NCI-H748 (cell line): ENCODE data around the gene CASKIN2.

Experiments
- DNase-seq: peaks from one replicate; lab custom pipeline; 2025; ENCODE audit not compliant: unreplicated experiment; lab: John Stamatoyannopoulos, UW

The CASKIN2 gene, protein sequence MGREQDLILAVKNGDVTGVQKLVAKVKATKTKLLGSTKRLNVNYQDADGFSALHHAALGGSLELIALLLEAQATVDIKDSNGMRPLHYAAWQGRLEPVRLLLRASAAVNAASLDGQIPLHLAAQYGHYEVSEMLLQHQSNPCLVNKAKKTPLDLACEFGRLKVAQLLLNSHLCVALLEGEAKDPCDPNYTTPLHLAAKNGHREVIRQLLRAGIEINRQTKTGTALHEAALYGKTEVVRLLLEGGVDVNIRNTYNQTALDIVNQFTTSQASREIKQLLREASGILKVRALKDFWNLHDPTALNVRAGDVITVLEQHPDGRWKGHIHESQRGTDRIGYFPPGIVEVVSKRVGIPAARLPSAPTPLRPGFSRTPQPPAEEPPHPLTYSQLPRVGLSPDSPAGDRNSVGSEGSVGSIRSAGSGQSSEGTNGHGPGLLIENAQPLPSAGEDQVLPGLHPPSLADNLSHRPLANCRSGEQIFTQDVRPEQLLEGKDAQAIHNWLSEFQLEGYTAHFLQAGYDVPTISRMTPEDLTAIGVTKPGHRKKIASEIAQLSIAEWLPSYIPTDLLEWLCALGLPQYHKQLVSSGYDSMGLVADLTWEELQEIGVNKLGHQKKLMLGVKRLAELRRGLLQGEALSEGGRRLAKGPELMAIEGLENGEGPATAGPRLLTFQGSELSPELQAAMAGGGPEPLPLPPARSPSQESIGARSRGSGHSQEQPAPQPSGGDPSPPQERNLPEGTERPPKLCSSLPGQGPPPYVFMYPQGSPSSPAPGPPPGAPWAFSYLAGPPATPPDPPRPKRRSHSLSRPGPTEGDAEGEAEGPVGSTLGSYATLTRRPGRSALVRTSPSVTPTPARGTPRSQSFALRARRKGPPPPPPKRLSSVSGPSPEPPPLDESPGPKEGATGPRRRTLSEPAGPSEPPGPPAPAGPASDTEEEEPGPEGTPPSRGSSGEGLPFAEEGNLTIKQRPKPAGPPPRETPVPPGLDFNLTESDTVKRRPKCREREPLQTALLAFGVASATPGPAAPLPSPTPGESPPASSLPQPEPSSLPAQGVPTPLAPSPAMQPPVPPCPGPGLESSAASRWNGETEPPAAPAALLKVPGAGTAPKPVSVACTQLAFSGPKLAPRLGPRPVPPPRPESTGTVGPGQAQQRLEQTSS (N-terminal part only)

GRCh38 chr17:75515496-75516254, at the start of gene CASKIN2:
TSS of gene CASKIN2 (minus strand) at chr17:75515537. CDS start at chr17:75513804, 1,733 bp downstream.
- DNase-seq: peak; percentile 88

- no peak for DNase-seq
These were observed 49.7 kb upstream of the CASKIN2 start for GRCh38 chr17:75565066-75565465.

GRCh38 chr17:75564195-75564594, 48.9 kb upstream of the CASKIN2 start:
- DNase-seq: no peak

GRCh38 chr17:75563063-75563758, 47.9 kb upstream of the CASKIN2 start:
- DNase-seq: no peak

DNA sequence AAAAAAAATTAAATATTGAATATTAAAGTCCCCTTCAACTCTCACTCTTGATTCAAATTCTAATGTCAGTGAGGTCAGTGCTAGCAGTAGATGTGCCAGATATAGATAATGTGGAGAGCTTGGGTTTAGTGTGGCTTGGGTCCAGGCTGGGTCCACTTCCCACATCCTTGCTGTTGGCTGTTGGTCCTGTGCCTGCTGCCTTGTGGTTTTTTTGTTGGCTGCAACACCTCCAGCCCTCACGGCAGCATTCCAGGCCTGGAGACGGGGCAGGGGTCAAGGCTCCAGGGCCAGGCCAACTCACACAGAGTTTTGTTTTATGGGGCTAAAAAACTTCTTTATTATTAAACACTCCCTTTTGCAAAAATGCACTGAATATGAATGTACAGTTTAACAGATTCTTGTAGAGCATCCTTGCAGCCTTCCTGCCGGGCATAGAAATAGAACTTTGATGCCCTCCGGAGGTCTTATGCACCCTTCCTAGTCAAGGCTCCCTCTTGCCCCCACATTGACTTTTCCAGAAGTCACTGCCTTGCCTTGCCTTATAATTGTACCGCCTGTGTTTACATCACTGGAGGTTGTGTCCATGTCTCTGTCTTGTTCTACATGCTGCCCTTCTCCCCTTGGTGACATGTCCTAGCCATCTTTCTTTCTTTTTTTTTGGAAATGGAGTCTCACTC, 46.7 kb upstream of the CASKIN2 start:
- no peak for DNase-seq

DNA sequence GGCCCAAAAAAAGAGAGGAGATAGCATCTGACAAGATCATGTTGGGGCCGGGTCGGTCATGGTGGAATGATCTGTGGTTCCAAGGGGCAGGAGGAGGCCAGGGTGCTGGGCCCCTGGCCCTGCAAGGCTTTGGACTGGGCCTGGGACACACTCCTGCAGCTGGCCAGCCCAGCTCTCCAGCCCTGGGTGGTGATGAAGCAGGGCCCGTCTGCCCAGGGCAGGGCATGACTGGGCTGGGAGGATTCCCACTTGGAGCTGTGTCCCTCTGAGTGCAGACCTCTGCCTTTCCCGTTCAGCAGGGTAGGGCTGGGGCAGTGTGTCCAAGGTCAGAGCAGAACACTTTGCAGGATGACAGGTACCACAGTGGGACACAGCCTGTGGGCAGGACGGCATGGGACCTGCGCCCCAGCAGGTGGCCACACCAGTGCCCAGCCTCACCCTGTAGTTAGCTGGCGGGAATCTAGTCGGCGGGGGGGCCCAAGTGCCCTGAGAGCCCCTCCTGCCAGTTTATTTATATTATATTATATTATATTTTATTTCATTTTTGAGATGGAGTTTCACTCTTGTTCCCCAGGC, 44.7 kb upstream of the CASKIN2 start:
- DNase-seq: no peak

DNA sequence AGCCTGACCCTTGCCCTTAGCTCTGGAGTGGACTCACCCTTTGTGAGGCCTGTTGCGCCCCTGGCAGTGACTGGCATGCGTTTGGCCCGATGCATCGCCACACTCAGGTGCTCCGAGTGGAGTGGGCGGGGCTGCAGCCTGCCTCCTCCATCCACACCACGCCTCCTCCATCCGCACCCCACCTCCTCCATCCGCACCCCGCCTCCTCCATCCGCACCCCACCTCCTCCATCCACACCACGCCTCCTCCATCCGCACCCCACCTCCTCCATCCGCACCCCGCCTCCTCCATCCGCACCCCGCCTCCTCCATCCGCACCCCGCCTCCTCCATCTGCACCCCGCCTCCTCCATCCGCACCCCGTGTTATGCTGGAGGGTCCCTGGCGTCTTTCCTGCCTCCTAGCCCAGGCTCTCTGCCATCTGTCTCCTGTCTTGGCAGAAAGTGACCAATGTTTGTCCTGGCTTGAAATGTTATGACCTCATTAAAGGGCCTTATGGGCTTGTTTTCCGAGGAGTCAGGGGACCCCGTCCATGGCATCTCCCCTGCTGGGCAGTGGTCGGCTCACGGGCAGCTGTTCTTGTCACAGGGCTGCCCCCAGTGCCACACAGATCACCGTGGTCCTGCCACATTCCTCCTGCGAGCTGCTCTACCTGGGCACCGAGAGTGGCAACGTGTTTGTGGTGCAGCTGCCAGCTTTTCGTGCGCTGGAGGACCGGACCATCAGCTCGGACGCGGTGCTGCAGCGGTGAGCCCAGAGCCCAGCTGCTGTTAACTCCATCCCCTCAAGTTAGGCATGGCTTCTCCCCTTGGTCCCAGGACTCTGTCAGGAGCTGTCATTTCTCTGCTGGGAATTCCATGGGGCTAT, 43.6 kb upstream of the CASKIN2 start:
- DNase-seq: no peak

GRCh38 chr17:75557852-75558665, 42.7 kb upstream of the CASKIN2 start:
- no peak for DNase-seq

DNA sequence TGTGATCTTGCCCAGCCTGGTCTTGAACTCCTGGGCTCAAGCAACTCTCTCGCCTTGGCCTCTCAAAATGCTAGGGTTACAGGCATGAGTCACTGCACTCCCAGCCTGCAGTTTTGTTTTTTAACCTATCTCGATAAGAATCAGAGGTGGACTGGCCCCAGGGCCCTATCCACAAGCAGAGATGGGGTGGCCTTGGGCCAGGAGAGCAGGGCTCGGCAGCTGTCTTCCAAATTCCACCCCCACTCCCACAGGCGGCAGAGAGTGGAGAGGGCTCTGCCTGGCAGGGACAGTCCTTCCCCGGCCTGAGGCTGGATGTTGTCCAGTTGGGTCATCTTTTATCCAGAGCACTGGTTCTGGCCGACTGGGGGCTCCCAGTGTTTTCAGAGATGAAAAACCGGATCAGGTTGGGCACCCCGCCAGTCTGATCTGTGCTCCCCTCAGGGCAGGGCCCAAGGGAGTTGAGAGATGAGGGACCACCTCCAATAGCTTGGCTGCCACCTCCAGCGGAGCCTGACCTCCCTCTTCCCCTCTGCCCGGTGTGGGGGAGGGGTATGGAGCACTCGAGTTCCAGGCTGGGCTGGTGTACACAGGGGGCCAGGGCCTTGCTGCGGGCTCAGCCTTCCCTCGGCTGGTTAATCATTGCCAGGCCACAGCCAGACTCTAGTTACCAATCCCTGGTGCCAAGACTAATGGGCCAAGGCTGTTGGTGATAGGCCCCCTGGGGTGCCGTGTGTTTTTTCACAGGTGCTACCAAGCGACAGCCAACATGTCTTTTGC, 41.9 kb upstream of the CASKIN2 start:
- DNase-seq: no peak

- DNase-seq: no peak
These were observed 40.4 kb upstream of the CASKIN2 start for GRCh38 chr17:75555679-75556153.

- no peak for DNase-seq
These were observed 38.2 kb upstream of the CASKIN2 start for GRCh38 chr17:75553295-75554110.

GRCh38 chr17:75552425-75553294, 37.3 kb upstream of the CASKIN2 start:
- no peak for DNase-seq

DNA sequence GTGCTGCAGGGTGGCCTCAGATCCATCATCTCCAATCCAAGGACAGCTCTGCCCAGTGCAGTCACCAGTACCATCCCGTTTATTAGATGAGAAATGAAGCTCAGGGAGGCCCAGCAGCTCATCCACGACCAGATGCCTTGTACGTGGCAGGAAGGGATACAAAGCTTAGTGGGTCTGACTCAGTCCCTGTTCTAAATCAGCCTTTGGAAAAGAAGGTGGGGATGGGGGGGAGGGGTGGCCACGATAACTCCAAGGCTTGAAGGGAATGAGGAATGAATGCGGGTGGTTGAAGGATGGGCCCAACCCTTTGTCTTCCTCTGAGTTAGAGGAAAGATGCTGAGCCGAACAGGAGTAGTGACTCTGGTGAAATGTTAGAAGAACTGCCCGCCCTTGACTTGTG, 35.9 kb upstream of the CASKIN2 start:
- no peak for DNase-seq

GRCh38 chr17:75550139-75550465, 34.8 kb upstream of the CASKIN2 start:
- no peak for DNase-seq
